ENCODE data around the gene ANKS6. TPM values are rescaled to one million over a fixed set of nuclear protein-coding genes. Genes with fewer than 3 reads are reported as not detected.

ANKS6 gene
- total RNA-seq, 4 donors from 2014 or later = 18.3 to 35.9 (median 29.3) TPM

DNA sequence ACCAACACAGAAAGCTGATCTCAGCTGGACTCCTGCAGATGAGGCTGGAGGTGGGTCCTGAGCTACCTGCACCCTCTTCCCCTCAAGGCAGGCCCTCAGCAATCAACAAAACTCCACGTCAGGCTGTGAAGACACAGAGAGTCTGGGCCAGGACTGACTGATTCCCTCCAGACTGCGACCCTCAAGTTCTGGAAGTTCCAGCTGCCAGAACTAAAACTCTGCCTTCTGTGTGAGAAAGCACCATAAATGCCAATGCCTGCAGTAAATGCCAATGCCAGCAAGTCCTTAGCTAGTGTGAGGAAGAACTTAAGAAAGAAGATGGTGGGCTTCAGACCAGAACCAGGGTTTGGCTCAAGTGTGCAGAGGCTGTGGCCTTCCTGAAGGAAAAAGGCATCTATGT lies 45.1 kb downstream of the ANKS6 start:
- in situ Hi-C loops (cut with MboI; ENCODE audit: low pct_ligation_motif_present in 1 of 4, low pct_unique_long_range_greater_than_20kb in 1 of 4, low sequenced_read_pairs in 3 of 4) = no loop called here
- intact Hi-C loops (cut with DNase I; ENCODE audit: low total_unique reads) = no loop called here

DNA sequence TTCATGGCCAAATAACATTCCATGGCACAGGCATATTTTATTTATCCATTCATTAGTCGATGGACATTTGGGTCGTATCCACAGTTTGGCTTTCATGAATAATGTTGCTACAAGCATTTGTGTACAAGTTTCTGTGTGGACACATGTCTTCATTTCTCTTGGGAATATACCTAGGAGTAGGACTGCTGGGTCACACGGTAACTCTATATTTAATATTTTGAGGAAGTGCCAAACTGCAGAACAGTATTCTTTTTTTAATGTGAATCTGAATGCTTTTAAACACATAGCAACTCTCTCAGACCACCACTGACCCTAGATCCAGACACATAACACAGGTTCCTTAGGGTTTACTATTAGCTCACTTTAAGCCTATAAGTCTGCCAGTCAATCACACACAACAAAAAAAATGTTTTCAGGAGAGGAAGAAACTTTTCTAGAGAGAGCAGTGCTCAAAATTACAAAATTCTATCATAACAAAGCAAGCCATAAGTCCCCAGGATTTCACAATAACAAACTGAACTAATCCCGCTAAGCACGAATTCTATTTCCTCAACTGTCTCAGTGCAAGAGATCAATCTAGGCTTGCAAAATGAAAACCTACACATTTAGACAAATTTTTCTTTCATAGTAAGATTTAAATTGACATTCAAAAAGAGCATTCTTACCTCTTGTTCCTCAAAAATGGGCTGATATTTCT lies 45.8 kb downstream of the ANKS6 start:
- in situ Hi-C loops (cut with MboI; ENCODE audit: low pct_ligation_motif_present in 1 of 4, low pct_unique_long_range_greater_than_20kb in 1 of 4, low sequenced_read_pairs in 3 of 4) (no loop called here), intact Hi-C loops (cut with DNase I; ENCODE audit: low total_unique reads) (no loop called here)
- WGBS, 2 donors (ENCODE audit: low coverage in 1 of 2) = 81 to 90% methylated on average over 5 of the region's 5 CpGs
- Histone ChIP-seq H3K4me3 (no peak overlapping the region), H3K27me3 (no peaks in the 10 kb centered on the region), H3K36me3 (peaks cover 0 to 16% (median 0%) of the 10 kb centered on the region in 4 donors), H3K27ac (no peak overlapping the region), H3K9me3 (no peaks in the 10 kb centered on the region), H3K4me1 (no peaks in the 10 kb centered on the region)
- DNase-seq = no peak
- TF ChIP-seq EP300 (IDR thresholded peaks at IDR 0.05; ENCODE audit: low read depth) (no peak), POLR2AphosphoS5 (IDR thresholded peaks at IDR 0.05) (no peak), POLR2A (IDR thresholded peaks at IDR 0.05) (no peak)
- TF ChIP-seq, protein P1, sequence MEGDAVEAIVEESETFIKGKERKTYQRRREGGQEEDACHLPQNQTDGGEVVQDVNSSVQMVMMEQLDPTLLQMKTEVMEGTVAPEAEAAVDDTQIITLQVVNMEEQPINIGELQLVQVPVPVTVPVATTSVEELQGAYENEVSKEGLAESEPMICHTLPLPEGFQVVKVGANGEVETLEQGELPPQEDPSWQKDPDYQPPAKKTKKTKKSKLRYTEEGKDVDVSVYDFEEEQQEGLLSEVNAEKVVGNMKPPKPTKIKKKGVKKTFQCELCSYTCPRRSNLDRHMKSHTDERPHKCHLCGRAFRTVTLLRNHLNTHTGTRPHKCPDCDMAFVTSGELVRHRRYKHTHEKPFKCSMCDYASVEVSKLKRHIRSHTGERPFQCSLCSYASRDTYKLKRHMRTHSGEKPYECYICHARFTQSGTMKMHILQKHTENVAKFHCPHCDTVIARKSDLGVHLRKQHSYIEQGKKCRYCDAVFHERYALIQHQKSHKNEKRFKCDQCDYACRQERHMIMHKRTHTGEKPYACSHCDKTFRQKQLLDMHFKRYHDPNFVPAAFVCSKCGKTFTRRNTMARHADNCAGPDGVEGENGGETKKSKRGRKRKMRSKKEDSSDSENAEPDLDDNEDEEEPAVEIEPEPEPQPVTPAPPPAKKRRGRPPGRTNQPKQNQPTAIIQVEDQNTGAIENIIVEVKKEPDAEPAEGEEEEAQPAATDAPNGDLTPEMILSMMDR (IDR thresholded peaks at IDR 0.05) = no peak

More for the DNA sequence above, 45.1 kb downstream of the ANKS6 start:
- TF ChIP-seq POLR2A (IDR thresholded peaks at IDR 0.05) = no peak
- no peak for TF ChIP-seq EP300 (IDR thresholded peaks at IDR 0.05; ENCODE audit: low read depth)
- TF ChIP-seq POLR2AphosphoS5 (IDR thresholded peaks at IDR 0.05) = no peak
- TF ChIP-seq, protein P1 (IDR thresholded peaks at IDR 0.05) = no peak
- Histone ChIP-seq H3K27me3 (no peaks in the 10 kb centered on the region), H3K27ac (no peak overlapping the region), H3K9me3 (no peaks in the 10 kb centered on the region), H3K36me3 (peaks cover 0 to 16% (median 2%) of the 10 kb centered on the region in 4 donors), H3K4me1 (no peaks in the 10 kb centered on the region), H3K4me3 (no peak overlapping the region)
- DNase-seq = no peak
- WGBS, 2 donors (ENCODE audit: low coverage in 1 of 2) = 84% methylated on average over 2 of the region's 2 CpGs; no CpG with 5 or more reads in 1 of the 2 donors

DNA sequence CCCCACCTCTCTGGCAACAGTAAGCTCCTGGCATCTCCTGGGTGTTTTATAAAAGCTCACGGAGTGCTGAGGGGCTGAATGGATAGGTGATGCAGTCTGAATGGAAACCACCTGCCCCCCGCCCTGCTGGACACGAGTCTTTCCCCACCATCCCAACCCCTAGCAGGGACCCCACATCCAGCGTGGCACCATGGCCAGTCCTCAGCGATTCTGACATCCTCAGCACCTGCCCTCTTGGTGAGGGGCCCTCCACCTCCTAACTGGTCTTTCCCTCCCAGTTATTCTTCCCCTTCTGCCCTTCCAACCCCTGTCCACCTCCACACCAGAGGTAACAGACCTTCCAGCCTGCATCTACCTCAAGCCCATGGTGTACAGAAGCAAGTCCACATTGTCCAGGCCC lies 48.9 kb downstream of the ANKS6 start:
- H3K36me3 ChIP-seq = peaks cover 0 to 13% (median 5%) of the 10 kb centered on the region in 4 donors
- no peaks in the 10 kb centered on the region for H3K9me3 ChIP-seq
- no peaks in the 10 kb centered on the region for H3K4me1 ChIP-seq
- no peak overlapping the region for H3K27ac ChIP-seq
- no peak overlapping the region for H3K4me3 ChIP-seq
- WGBS, 2 donors (ENCODE audit: low coverage in 1 of 2) = 85 to 100% methylated on average over 1 to 5 of the region's 5 CpGs
- no peaks in the 10 kb centered on the region for H3K27me3 ChIP-seq
- TF ChIP-seq EP300 (IDR thresholded peaks at IDR 0.05; ENCODE audit: low read depth) (no peak), POLR2AphosphoS5 (IDR thresholded peaks at IDR 0.05) (no peak), POLR2A (IDR thresholded peaks at IDR 0.05) (no peak)
- TF ChIP-seq, protein P1 (IDR thresholded peaks at IDR 0.05) = no peak
- intact Hi-C loops (cut with DNase I; ENCODE audit: low total_unique reads) = no loop called here
- in situ Hi-C loops (cut with MboI; ENCODE audit: low pct_ligation_motif_present in 1 of 4, low pct_unique_long_range_greater_than_20kb in 1 of 4, low sequenced_read_pairs in 3 of 4) = no loop called here
- no peak for DNase-seq

DNA sequence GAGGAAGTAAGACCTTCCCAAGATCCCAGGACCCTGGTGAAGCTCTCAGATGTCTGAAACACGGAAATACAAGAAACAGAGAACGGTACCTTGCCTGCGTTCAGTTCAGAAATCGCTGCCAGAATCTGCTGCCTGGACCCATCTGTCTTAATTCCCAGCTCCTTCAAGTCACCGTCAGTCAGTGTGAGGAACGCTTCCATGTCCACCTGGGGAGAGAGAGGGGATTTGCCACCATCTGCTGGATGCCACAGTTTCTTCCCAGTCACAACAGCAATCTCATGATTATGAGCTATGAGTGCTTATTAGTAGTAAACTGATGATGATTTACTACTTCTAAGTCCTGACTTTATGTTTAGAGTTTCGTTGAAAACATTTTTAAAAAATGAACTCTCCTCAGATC lies 50.9 kb downstream of the ANKS6 start:
- Histone ChIP-seq H3K36me3 (peaks cover 0 to 13% (median 2%) of the 10 kb centered on the region in 4 donors), H3K4me1 (no peaks in the 10 kb centered on the region), H3K4me3 (no peak overlapping the region), H3K9me3 (no peaks in the 10 kb centered on the region), H3K27me3 (no peaks in the 10 kb centered on the region), H3K27ac (no peak overlapping the region)
- in situ Hi-C loops (cut with MboI; ENCODE audit: low pct_ligation_motif_present in 1 of 4, low pct_unique_long_range_greater_than_20kb in 1 of 4, low sequenced_read_pairs in 3 of 4) (no loop called here), intact Hi-C loops (cut with DNase I; ENCODE audit: low total_unique reads) (no loop called here)
- TF ChIP-seq, protein P1 (IDR thresholded peaks at IDR 0.05) = no peak
- TF ChIP-seq EP300 (IDR thresholded peaks at IDR 0.05; ENCODE audit: low read depth) (no peak), POLR2A (IDR thresholded peaks at IDR 0.05) (no peak), POLR2AphosphoS5 (IDR thresholded peaks at IDR 0.05) (no peak)
- no peak for DNase-seq
- WGBS, 2 donors (ENCODE audit: low coverage in 1 of 2) = 89 to 90% methylated on average over 6 to 7 of the region's 7 CpGs

All from transverse colon (tissue), 4 donors.